RKO (cell line): Measurements from ENCODE around the gene CBFA2T3.

ENCODE experiments used
- DNase-seq: peaks from one replicate; pipeline ENCODE4 v3.0.0-alpha.2; 2016; ENCODE audit warnings: low spot score

Gene CBFA2T3

GRCh38 chr16:88856828-88857727 lies 119.9 kb downstream of the CBFA2T3 start, which contains the start of the genes GALNS and TRAPPC2L:
GALNS (minus strand) TSS chr16:88856947; CDS start chr16:88856877, 70 bp downstream.
TRAPPC2L (plus strand) TSS chr16:88857127; CDS start chr16:88857151, 24 bp downstream.
- peak; percentile 93 for DNase-seq

- DNase-seq: peak; percentile 19
These were observed 120.7 kb downstream of the CBFA2T3 start for GRCh38 chr16:88856122-88856827.

- no peak for DNase-seq
These were observed 121.3 kb downstream of the CBFA2T3 start for GRCh38 chr16:88855736-88856121.

GRCh38 chr16:88855176-88855575 lies 121.8 kb downstream of the CBFA2T3 start:
- no peak for DNase-seq

GRCh38 chr16:88854306-88855111 lies 122.5 kb downstream of the CBFA2T3 start:
- DNase-seq: no peak

GRCh38 chr16:88853325-88853941 lies 123.6 kb downstream of the CBFA2T3 start:
- no peak for DNase-seq

- DNase-seq: no peak
These were observed 125.4 kb downstream of the CBFA2T3 start for GRCh38 chr16:88851616-88852015.

GRCh38 chr16:88850531-88851199 lies 126.3 kb downstream of the CBFA2T3 start:
- no peak for DNase-seq

- DNase-seq: no peak
These were observed 128.4 kb downstream of the CBFA2T3 start for GRCh38 chr16:88848557-88848956.

- DNase-seq: no peak
These were observed 129.4 kb downstream of the CBFA2T3 start for GRCh38 chr16:88847654-88848053.

GRCh38 chr16:88846088-88846487 lies 130.9 kb downstream of the CBFA2T3 start:
- peak; percentile 49 for DNase-seq

GRCh38 chr16:88844419-88845036 lies 132.5 kb downstream of the CBFA2T3 start:
- no peak for DNase-seq

GRCh38 chr16:88843256-88843655 lies 133.8 kb downstream of the CBFA2T3 start:
- DNase-seq: no peak

- DNase-seq: no peak
These were observed 134.2 kb downstream of the CBFA2T3 start for GRCh38 chr16:88842806-88843205.

GRCh38 chr16:88842308-88842756 lies 134.7 kb downstream of the CBFA2T3 start:
- DNase-seq: no peak

- DNase-seq: no peak
These were observed 135.3 kb downstream of the CBFA2T3 start for GRCh38 chr16:88841521-88842307.

- DNase-seq: no peak
These were observed 136.3 kb downstream of the CBFA2T3 start for GRCh38 chr16:88840600-88841215.

GRCh38 chr16:88839745-88840599 lies 137.0 kb downstream of the CBFA2T3 start:
- no peak for DNase-seq
